Ovary (tissue), 9 donors: ENCODE measurements around the gene IGLL1. TPM values are rescaled to one million over a fixed set of nuclear protein-coding genes. Genes with fewer than 3 reads are reported as not detected.

Experiments used
- DNase-seq, 5 donors: peaks; one replicate each; pipeline ENCODE4 v3.0.0-alpha.2; 2019 to 2020
- H3K27ac ChIP-seq, 2 donors: fragments of 200-600 bp; one replicate each; pipeline versions ENCODE4 v1.5.1 to v1.8.0; 2019 to 2022
- H3K27me3 ChIP-seq: fragments of 200-600 bp; one replicate; pipeline ENCODE4 v1.8.0; 2022
- H3K36me3 ChIP-seq: fragments of 200-600 bp; sonication (generic); one replicate; pipeline ENCODE4 v1.5.1; 2019
- H3K4me1 ChIP-seq: one replicate; pipeline ENCODE4 v1.8.1; 2013; ENCODE audit warnings: mild to moderate bottlenecking, moderate library complexity; ENCODE audit not compliant: insufficient read depth
- H3K4me3 ChIP-seq: fragments of 200-600 bp; sonication (generic); one replicate; pipeline ENCODE4 v1.5.1; 2017
- H3K9me3 ChIP-seq, 2 donors: fragments of 200-600 bp in 1 of 2; sonication (generic) in 1 of 2; one replicate each; pipeline versions ENCODE4 v1.5.1 to v1.8.1; 2013 to 2019; ENCODE audit warnings: mild to moderate bottlenecking in 1 of 2, moderate library complexity in 1 of 2
- EP300 ChIP-seq: sonication (generic); formaldehyde crosslinking; IDR thresholded peaks from one replicate; pipeline ENCODE4 v1.6.1; 2017; ENCODE audit warnings: antibody characterized with exemption
- POLR2A ChIP-seq: fragments of 450-650 bp; IDR thresholded peaks from one replicate; pipeline ENCODE4 v1.6.1; 2017; ENCODE audit warnings: antibody characterized with exemption, mild to moderate bottlenecking, moderate library complexity
- WGBS, 3 donors: extraction: QIAGEN DNeasy Blood & Tissue Kit in 1 of 3; methylation state at CpG; one replicate each; pipeline versions ENCODE4 v1.1.5 to v1.1.7; 2013 to 2017; 5-methylcytosine and 5-hydroxymethylcytosine counted together
- intact Hi-C, 4 donors: fragments of 100-400 bp; cut with DNase I; formaldehyde crosslinking; loops; one replicate each; pipeline versions ENCODE4 v1.11.0 to v1.15.1; 2022 to 2023
- polyA plus RNA-seq, 2 donors: library from polyadenylated mRNA; stranded (reverse); fragments of 200-250 nt in 1 of 2; fragments of 350-450 nt in 1 of 2; fragmentation: Illumina TruSeq in 1 of 2; extraction: RNeasy Lipid Tissue Mini Kit (QIAGEN cat#74804) in 1 of 2; gene quantifications; one replicate each; pipeline ENCODE4 v1.2.3, GENCODE V29; 2013 to 2014
- total RNA-seq, 7 donors: library from RNA; depleted of rRNA in 2 of 7; stranded (reverse); fragments of >200 nt in 2 of 7; fragmentation: NEBNext Ultra II Directional in 3 of 7; extraction: Animal tissue kit (Norgen Biotek cat#: 25700) in 3 of 7; gene quantifications; one replicate each; pipeline versions ENCODE4 v1.1.0 to v1.2.4, GENCODE V29; 2016 to 2023
- TF ChIP-seq, protein P1 (sequence below), 3 donors: fragments of 450-650 bp in 2 of 3; fragments of 200-600 bp in 1 of 3; IDR thresholded peaks; one replicate each; pipeline versions ENCODE4 v1.5.1 to v1.8.0; 2016 to 2022; ENCODE audit warnings: antibody characterized with exemption in 3 of 3, mild to moderate bottlenecking in 1 of 3
- donor health status: DM: no; HTN: no; CAD: no; lungs with moderate emphysema.
- donor health status: DM: no; HTN: no; CAD: no.
- donor health status: Bipolar disorder and iron deficiency.
- donor health status: DM: yes; HTN: yes; CAD: no.
- donor health status: DM: no; HTN: no; CAD: no.
- donor health status: DM: yes; HTN: yes; CAD: no.

The IGLL1 gene
- total and polyA plus RNA-seq, 9 donors = 0.34 TPM; not detected in 8

DNA sequence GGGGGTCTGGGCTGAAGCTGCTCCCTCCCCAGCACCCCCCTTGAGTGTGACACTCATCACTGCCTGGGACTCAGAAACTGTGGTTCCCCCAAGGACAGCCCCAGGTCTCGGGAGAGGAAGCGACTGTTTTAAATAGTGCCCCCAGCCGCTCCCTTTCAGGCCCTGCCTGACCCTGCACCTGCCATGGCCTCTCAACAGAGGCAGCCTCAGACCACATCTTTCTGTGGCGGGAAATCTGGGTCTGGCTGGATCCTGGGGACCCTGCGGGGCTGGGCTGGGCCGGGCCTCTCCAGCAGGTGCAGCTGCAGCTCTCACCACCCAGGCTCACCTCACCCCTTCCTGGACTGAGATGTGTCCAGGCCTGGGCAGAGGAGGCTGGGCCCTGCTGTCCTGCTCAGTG lies 3.7 kb upstream of the IGLL1 start:
- H3K27me3 ChIP-seq = no peaks in the 10 kb centered on the region
- 68 to 92% (median 83%) methylated on average over 6 of the region's 6 CpGs for WGBS, 3 donors
- no peaks in the 10 kb centered on the region for H3K9me3 ChIP-seq
- H3K4me1 ChIP-seq = no peaks in the 10 kb centered on the region
- no peak overlapping the region for H3K27ac ChIP-seq
- H3K4me3 ChIP-seq = no peak overlapping the region
- intact Hi-C loops = no loop called here
- TF ChIP-seq, protein P1, sequence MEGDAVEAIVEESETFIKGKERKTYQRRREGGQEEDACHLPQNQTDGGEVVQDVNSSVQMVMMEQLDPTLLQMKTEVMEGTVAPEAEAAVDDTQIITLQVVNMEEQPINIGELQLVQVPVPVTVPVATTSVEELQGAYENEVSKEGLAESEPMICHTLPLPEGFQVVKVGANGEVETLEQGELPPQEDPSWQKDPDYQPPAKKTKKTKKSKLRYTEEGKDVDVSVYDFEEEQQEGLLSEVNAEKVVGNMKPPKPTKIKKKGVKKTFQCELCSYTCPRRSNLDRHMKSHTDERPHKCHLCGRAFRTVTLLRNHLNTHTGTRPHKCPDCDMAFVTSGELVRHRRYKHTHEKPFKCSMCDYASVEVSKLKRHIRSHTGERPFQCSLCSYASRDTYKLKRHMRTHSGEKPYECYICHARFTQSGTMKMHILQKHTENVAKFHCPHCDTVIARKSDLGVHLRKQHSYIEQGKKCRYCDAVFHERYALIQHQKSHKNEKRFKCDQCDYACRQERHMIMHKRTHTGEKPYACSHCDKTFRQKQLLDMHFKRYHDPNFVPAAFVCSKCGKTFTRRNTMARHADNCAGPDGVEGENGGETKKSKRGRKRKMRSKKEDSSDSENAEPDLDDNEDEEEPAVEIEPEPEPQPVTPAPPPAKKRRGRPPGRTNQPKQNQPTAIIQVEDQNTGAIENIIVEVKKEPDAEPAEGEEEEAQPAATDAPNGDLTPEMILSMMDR (IDR thresholded peaks at IDR 0.05) = no peak
- TF ChIP-seq POLR2A (no peak), EP300 (no peak)
- no peak for DNase-seq
- H3K36me3 ChIP-seq = no peaks in the 10 kb centered on the region

DNA sequence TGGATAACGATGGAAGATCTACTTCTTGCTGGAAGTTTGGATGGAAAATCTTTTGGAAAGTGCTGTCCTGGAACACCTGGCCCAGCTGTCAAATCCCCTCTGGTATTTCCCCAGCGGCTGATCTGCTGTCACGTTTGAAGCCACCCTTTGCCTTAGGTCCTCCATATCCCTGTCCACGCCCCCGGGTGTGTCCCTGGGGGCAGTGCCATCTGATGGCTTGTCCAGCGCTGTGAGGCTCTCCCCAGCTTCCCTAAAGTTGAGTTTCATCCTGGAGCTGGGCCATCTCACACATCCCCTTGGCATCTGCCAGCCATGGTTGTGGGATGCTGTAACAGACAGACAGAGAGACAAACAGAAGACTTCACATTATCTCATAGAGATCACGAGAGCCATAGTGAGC lies 3.1 kb upstream of the IGLL1 start:
- DNase-seq = no peak
- Histone ChIP-seq H3K27ac (no peak overlapping the region), H3K36me3 (no peaks in the 10 kb centered on the region), H3K9me3 (no peaks in the 10 kb centered on the region), H3K4me3 (no peak overlapping the region), H3K27me3 (no peaks in the 10 kb centered on the region), H3K4me1 (no peaks in the 10 kb centered on the region)
- TF ChIP-seq POLR2A (no peak), EP300 (no peak)
- TF ChIP-seq, protein P1 (IDR thresholded peaks at IDR 0.05) = no peak
- intact Hi-C loops = no loop called here
- 84 to 90% (median 88%) methylated on average over 7 of the region's 7 CpGs for WGBS, 3 donors

DNA sequence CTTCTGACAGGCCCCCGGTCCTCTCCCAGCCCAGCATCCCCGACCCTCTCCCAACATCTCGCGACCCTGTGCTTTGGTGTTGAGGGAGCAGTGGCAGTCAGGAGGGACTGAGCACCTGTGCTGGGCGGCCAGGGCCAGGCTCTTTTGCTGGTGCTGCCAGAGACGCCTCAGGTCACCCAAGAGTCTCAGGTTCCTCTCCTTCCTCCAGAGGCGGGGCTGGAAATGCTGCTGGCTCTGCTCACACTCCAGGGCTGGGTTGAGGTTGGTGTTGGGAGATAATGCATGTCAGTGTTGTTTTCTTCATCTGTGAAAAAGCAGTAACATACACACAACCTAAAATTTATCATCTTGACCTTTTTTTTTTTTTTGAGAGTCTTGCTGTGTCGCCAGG lies 1.2 kb upstream of the IGLL1 start:
- H3K4me1 ChIP-seq = no peaks in the 10 kb centered on the region
- no peak overlapping the region for H3K27ac ChIP-seq
- TF ChIP-seq, protein P1 (IDR thresholded peaks at IDR 0.05) = no peak
- TF ChIP-seq POLR2A = no peak
- no peak for TF ChIP-seq EP300
- intact Hi-C loops = no loop called here
- DNase-seq = no peak
- no peaks in the 10 kb centered on the region for H3K36me3 ChIP-seq
- 73 to 91% (median 86%) methylated on average over 8 of the region's 8 CpGs for WGBS, 3 donors
- no peaks in the 10 kb centered on the region for H3K27me3 ChIP-seq
- no peak overlapping the region for H3K4me3 ChIP-seq
- no peaks in the 10 kb centered on the region for H3K9me3 ChIP-seq

DNA sequence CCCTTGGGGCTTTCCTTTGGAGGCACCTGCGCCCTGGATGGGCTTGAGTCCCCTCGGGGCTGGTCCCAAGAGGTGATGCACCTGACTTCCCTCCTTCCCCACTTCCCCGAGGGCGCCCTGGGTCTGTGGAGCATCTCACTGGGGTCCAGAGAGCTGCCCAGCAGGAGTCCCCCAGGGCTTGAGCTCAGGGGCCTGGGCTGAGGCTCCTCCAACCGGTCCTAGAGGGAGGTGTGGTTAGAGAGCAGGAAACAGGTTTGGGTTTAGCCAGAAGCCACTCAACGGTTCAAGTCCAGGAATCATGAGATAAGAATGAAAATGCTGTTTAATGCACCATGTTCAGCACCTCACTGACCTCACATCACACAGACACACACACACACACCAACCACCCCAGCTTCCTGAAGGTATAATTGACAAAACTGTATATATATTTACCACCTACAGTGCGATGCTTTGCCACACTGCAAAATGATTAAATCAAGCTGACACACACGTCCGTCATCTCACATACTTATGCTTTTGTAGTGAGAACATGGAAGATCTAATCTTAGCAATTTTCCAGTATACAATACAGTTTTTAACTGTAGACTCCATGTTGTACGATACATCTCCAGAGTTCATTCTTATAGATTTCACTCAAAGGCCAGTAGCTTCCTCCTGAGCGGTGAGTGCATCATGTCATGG lies 628 bp upstream of the IGLL1 start:
- Histone ChIP-seq H3K9me3 (no peaks in the 10 kb centered on the region), H3K4me1 (no peaks in the 10 kb centered on the region), H3K27ac (no peak overlapping the region), H3K4me3 (no peak overlapping the region), H3K36me3 (no peaks in the 10 kb centered on the region), H3K27me3 (no peaks in the 10 kb centered on the region)
- WGBS, 3 donors = 71 to 79% (median 75%) methylated on average over 10 to 11 of the region's 11 CpGs
- TF ChIP-seq POLR2A = no peak
- TF ChIP-seq, protein P1 (IDR thresholded peaks at IDR 0.05) = no peak
- TF ChIP-seq EP300 = no peak
- no peak for DNase-seq
- intact Hi-C loops = no loop called here
